Tibial artery (tissue), 4 donors: ENCODE results near the gene CPNE7.
"Not testable (repeated sequence)": the region's sequence is repeated elsewhere in the genome, so short reads cannot be mapped to it uniquely, and the experiment has no call there.

Source experiments
- DNase-seq, 2 donors: peaks; one replicate each; pipeline ENCODE4 v3.0.0-alpha.2; 2019
- H3K27ac ChIP-seq, 2 donors: fragments of 200-600 bp; sonication (generic) in 1 of 2; 1 replicate in 1 of 2; 2 replicates in 1 of 2; pipeline ENCODE4 v1.5.1; 2018 to 2019; ENCODE audit warnings: mild to moderate bottlenecking in 1 of 2
- H3K27me3 ChIP-seq, 2 donors: fragments of 200-600 bp; sonication (generic) in 1 of 2; one replicate each; pipeline versions ENCODE4 v1.5.1 to v1.6.0; 2016 to 2019
- H3K36me3 ChIP-seq, 3 donors: fragments of 200-600 bp; sonication (generic) in 2 of 3; one replicate each; pipeline ENCODE4 v1.5.1; 2016 to 2019; ENCODE audit warnings: mild to moderate bottlenecking in 2 of 3
- H3K4me1 ChIP-seq, 4 donors: fragments of 200-600 bp; sonication (generic) in 2 of 4; 1 replicate in 3 of 4; 2 replicates in 1 of 4; pipeline ENCODE4 v1.5.1; 2016 to 2019
- H3K4me3 ChIP-seq, 2 donors: fragments of 200-600 bp; sonication (generic) in 1 of 2; 1 replicate in 1 of 2; 2 replicates in 1 of 2; pipeline ENCODE4 v1.5.1; 2018 to 2019; ENCODE audit warnings: mild to moderate bottlenecking in 2 of 2
- H3K9me3 ChIP-seq, 3 donors: fragments of 200-600 bp; sonication (generic) in 1 of 3; one replicate each; pipeline ENCODE4 v1.5.1; 2016 to 2019
- CTCF ChIP-seq, 2 experiments: fragments of 200-600 bp in 1 of 2; fragments of 450-650 bp in 1 of 2; IDR thresholded peaks; one replicate each; pipeline ENCODE4 v1.5.1; 2017 to 2019; ENCODE audit warnings: antibody characterized with exemption in 2 of 2, mild to moderate bottlenecking in 1 of 2, moderate library complexity in 1 of 2
- intact Hi-C: fragments of 100-400 bp; cut with DNase I; formaldehyde crosslinking; loops from one replicate; pipeline ENCODE4 v1.15.0; 2023; ENCODE audit warnings: low total_unique reads

CPNE7 gene

GRCh38 chr16:89565256-89565505, 10.4 kb upstream of the CPNE7 start:
- no peak overlapping the region for H3K4me3 ChIP-seq
- peaks cover 0 to 43% (median 29%) of the 10 kb centered on the region in 4 donors for H3K4me1 ChIP-seq
- intact Hi-C loops = no loop called here
- no peak for DNase-seq
- peak overlapping the region in 1 of 2 donors; percentile 29 for H3K27ac ChIP-seq
- no peaks in the 10 kb centered on the region for H3K9me3 ChIP-seq
- peaks cover 0 to 12% of the 10 kb centered on the region in 2 donors for H3K27me3 ChIP-seq
- no peak for TF ChIP-seq CTCF (IDR thresholded peaks at IDR 0.05)
- peaks cover 33 to 40% (median 39%) of the 10 kb centered on the region in 3 donors for H3K36me3 ChIP-seq

GRCh38 chr16:89565506-89566372, 9.8 kb upstream of the CPNE7 start:
- intact Hi-C loops = no loop called here
- Histone ChIP-seq H3K36me3 (peaks cover 33 to 40% (median 39%) of the 10 kb centered on the region in 3 donors), H3K4me3 (peak overlapping the region; percentile 1 to 19), H3K27me3 (peaks cover 0 to 16% of the 10 kb centered on the region in 2 donors), H3K27ac (peak overlapping the region in 1 of 2 donors; percentile 29), H3K9me3 (no peaks in the 10 kb centered on the region), H3K4me1 (peaks cover 0 to 43% (median 29%) of the 10 kb centered on the region in 4 donors)
- TF ChIP-seq CTCF (IDR thresholded peaks at IDR 0.05) = peak; percentile 24 to 26
- DNase-seq = no peak

- Histone ChIP-seq H3K9me3 (no peaks in the 10 kb centered on the region), H3K27me3 (peaks cover 0 to 33% of the 10 kb centered on the region in 2 donors), H3K4me1 (peaks cover 0 to 30% (median 18%) of the 10 kb centered on the region in 4 donors), H3K36me3 (peaks cover 16 to 21% (median 19%) of the 10 kb centered on the region in 3 donors), H3K4me3 (no peak overlapping the region), H3K27ac (no peak overlapping the region)
- no peak for TF ChIP-seq CTCF (IDR thresholded peaks at IDR 0.05)
- intact Hi-C loops = no loop called here
- DNase-seq = no peak
Measured at GRCh38 chr16:89567656-89568594, 7.6 kb upstream of the CPNE7 start.

- Histone ChIP-seq H3K4me3 (no peak overlapping the region), H3K9me3 (no peaks in the 10 kb centered on the region), H3K27ac (no peak overlapping the region), H3K27me3 (peaks cover 4 to 51% of the 10 kb centered on the region in 2 donors), H3K36me3 (peaks cover 0 to 3% (median 1%) of the 10 kb centered on the region in 3 donors), H3K4me1 (peaks cover 0 to 29% (median 19%) of the 10 kb centered on the region in 4 donors)
- DNase-seq = no peak
- intact Hi-C loops = no loop called here
- TF ChIP-seq CTCF (IDR thresholded peaks at IDR 0.05) = no peak
Measured at GRCh38 chr16:89569506-89570341, 5.8 kb upstream of the CPNE7 start.

GRCh38 chr16:89570342-89570923, 5.1 kb upstream of the CPNE7 start:
- H3K4me1 ChIP-seq = peaks cover 0 to 29% (median 19%) of the 10 kb centered on the region in 4 donors
- H3K27ac ChIP-seq = no peak overlapping the region
- intact Hi-C loops = no loop called here
- H3K27me3 ChIP-seq = peaks cover 8 to 58% of the 10 kb centered on the region in 2 donors
- no peak for TF ChIP-seq CTCF (IDR thresholded peaks at IDR 0.05)
- H3K4me3 ChIP-seq = no peak overlapping the region
- no peaks in the 10 kb centered on the region for H3K36me3 ChIP-seq
- no peak for DNase-seq
- H3K9me3 ChIP-seq = no peaks in the 10 kb centered on the region

GRCh38 chr16:89570983-89571598, 4.5 kb upstream of the CPNE7 start:
- H3K4me3 ChIP-seq, DNase-seq, H3K9me3 ChIP-seq, H3K27ac ChIP-seq, H3K36me3 ChIP-seq, intact Hi-C loops: not testable (repeated sequence)
- peaks cover 0 to 28% (median 21%) of the 10 kb centered on the region in 4 donors for H3K4me1 ChIP-seq
- H3K27me3 ChIP-seq = peaks cover 8 to 64% of the 10 kb centered on the region in 2 donors
